ENCODE results near the gene C19orf81. TPM values are rescaled to one million over a fixed set of nuclear protein-coding genes. Genes with fewer than 3 reads are reported as not detected.

C19orf81 gene
- total RNA-seq, 2 donors from 2014 or later: 4.3 to 33.2 TPM

DNA sequence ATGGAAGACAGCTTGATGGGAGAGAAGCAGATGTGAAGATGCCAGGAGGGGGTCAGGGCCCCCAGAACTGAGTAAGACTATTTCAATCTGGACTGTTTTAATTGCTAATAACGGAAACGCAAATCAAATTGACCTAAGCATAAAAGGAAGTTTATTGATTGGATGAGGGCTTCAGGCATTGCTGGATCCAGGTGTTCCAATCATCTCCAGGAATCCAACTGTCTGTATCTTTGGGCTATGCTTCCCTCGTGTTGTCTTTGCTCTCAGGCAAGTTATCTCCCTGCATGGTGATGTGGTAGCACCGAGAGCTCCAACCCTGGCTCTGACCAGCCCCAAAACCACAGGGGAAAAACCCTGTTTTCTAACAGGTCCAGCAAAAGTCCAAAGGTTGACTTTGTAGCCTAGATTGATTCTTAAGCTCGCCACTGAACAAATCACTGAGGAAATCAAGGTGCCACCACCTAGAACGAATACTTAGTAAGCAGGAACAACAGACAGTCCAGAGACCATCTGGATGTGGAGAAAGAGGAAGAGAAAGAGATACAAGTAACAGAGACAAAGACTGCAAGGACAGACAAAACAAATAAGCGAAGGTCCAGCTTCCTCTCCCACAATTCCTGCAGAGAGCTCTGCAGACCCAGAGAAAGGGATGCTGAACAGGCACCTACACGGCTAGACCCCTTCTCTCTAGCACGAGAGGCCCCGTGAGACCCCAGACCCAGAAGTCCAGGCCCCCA, 1.2 kb upstream of the C19orf81 start:
- Histone ChIP-seq H3K4me3 (no peak overlapping the region), H3K9me3 (no peaks in the 10 kb centered on the region), H3K4me1 (replicated peaks) (no peaks in the 10 kb centered on the region), H3K27me3 (replicated peaks; ENCODE audit: insufficient read depth) (no peaks in the 10 kb centered on the region), H3K36me3 (no peaks in the 10 kb centered on the region), H3K27ac (no peak overlapping the region)
- TF ChIP-seq POLR2A (IDR thresholded peaks at IDR 0.05): no peak
- TF ChIP-seq, protein P1, sequence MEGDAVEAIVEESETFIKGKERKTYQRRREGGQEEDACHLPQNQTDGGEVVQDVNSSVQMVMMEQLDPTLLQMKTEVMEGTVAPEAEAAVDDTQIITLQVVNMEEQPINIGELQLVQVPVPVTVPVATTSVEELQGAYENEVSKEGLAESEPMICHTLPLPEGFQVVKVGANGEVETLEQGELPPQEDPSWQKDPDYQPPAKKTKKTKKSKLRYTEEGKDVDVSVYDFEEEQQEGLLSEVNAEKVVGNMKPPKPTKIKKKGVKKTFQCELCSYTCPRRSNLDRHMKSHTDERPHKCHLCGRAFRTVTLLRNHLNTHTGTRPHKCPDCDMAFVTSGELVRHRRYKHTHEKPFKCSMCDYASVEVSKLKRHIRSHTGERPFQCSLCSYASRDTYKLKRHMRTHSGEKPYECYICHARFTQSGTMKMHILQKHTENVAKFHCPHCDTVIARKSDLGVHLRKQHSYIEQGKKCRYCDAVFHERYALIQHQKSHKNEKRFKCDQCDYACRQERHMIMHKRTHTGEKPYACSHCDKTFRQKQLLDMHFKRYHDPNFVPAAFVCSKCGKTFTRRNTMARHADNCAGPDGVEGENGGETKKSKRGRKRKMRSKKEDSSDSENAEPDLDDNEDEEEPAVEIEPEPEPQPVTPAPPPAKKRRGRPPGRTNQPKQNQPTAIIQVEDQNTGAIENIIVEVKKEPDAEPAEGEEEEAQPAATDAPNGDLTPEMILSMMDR (IDR thresholded peaks at IDR 0.05): no peak
- TF ChIP-seq POLR2AphosphoS5 (IDR thresholded peaks at IDR 0.05): no peak
- no peak for DNase-seq (ENCODE audit: low spot score)
- intact Hi-C loops (cut with DNase I): no loop called here
- WGBS: 73% methylated on average over 10 of the region's 10 CpGs

DNA sequence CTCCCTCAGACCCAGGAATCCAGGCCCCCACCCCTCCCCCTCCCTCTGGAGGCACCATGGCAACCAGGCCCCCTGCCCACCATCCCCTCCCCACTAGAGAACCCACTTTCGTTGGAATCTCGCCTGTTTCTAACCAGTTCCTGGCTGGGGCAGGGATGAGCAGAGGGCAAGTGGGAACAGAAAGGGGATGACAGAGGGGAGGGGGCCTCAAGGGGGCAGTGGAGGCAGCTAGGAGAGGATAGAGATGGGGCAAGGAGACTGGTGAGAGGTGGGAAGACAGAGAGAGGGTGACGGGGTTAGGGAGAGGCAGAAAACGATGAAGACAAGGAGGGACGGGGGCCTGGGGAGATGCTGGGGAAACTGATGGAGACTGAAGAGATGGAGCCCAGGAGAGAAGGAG, 586 bp upstream of the C19orf81 start:
- no peaks in the 10 kb centered on the region for H3K9me3 ChIP-seq
- H3K27me3 ChIP-seq (replicated peaks; ENCODE audit: insufficient read depth): no peaks in the 10 kb centered on the region
- TF ChIP-seq, protein P1 (IDR thresholded peaks at IDR 0.05): no peak
- TF ChIP-seq POLR2A (IDR thresholded peaks at IDR 0.05) (no peak), POLR2AphosphoS5 (IDR thresholded peaks at IDR 0.05) (no peak)
- WGBS: 35% methylated on average over 5 of the region's 5 CpGs
- H3K4me1 ChIP-seq (replicated peaks): no peaks in the 10 kb centered on the region
- no peaks in the 10 kb centered on the region for H3K36me3 ChIP-seq
- no peak overlapping the region for H3K4me3 ChIP-seq
- intact Hi-C loops (cut with DNase I): no loop called here
- no peak for DNase-seq (ENCODE audit: low spot score)
- H3K27ac ChIP-seq: no peak overlapping the region

DNA sequence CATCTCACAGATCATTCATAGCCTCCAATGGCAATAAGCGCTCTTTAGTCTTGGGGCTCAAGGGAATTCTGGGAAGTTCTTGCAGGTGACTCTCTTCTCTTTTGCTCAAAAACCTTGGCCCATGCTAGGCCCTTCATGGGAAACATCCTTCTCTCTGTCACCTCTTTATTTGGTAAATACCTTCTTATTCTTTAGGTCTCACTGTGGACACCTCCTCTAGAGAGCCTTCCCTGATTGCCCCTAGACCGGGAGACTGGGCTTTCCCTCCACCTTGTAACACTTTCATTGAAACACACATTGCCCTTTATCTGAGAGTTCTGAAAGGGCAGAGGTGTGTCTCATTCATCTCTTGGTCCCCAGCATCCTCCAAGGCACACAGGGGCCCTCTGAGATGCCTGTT, 1.9 kb downstream of the C19orf81 start:
- Histone ChIP-seq H3K27me3 (replicated peaks; ENCODE audit: insufficient read depth) (no peaks in the 10 kb centered on the region), H3K27ac (no peak overlapping the region), H3K36me3 (no peaks in the 10 kb centered on the region), H3K4me1 (replicated peaks) (no peaks in the 10 kb centered on the region), H3K4me3 (no peak overlapping the region), H3K9me3 (no peaks in the 10 kb centered on the region)
- TF ChIP-seq, protein P1 (IDR thresholded peaks at IDR 0.05): no peak
- TF ChIP-seq POLR2A (IDR thresholded peaks at IDR 0.05): no peak
- no peak for TF ChIP-seq POLR2AphosphoS5 (IDR thresholded peaks at IDR 0.05)
- DNase-seq (ENCODE audit: low spot score): no peak
- 81% methylated on average over 2 of the region's 2 CpGs for WGBS
- intact Hi-C loops (cut with DNase I): no loop called here

DNA sequence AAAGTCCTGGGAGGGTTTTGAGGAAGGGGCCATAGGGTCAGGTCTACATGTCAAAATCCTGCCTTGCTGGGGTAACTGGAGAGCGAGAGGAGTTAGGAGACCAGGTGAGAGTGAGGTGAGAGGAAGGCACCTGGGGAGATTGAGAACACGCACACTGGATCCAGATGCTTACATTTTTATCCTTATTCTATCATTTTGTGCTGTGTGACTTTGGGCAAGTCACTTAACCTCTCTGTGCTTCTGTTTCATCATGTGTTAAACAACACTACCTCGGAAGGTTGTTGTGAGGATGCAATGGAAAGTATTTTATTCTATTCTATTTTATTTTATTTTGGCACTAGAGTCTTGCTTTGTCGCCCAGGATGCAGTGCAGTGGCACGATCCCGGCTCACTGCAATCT, 3.5 kb downstream of the C19orf81 start:
- 91% methylated on average over 6 of the region's 6 CpGs for WGBS

DNA sequence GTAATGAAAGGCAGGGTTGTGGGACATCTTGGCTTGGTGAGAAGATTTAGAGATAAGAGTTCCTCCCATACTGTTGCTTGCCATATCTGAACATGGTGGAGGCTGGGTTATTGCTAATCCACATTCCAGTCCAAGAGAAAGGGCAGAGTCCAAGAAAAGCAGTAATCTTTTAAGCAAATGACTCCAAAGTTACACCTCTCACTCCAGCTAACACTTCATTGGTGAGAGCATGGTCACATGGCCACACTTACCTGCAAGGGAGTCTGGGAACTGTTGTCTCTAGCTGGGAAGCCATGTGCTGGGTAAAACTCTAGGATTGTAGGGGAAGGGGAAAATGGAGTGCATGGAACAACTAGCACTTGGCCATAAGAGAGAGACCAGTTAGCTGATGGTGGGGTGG, 5.6 kb downstream of the C19orf81 start:
- Histone ChIP-seq H3K4me1 (replicated peaks) (no peaks in the 10 kb centered on the region), H3K9me3 (no peaks in the 10 kb centered on the region), H3K4me3 (no peak overlapping the region), H3K36me3 (no peaks in the 10 kb centered on the region), H3K27me3 (replicated peaks; ENCODE audit: insufficient read depth) (no peaks in the 10 kb centered on the region), H3K27ac (no peak overlapping the region)
- intact Hi-C loops (cut with DNase I): no loop called here
- DNase-seq (ENCODE audit: low spot score): no peak
- TF ChIP-seq POLR2AphosphoS5 (IDR thresholded peaks at IDR 0.05) (no peak), POLR2A (IDR thresholded peaks at IDR 0.05) (no peak)
- TF ChIP-seq, protein P1 (IDR thresholded peaks at IDR 0.05): no peak

More for the DNA sequence above, 3.5 kb downstream of the C19orf81 start:
- Histone ChIP-seq H3K4me3 (no peak overlapping the region), H3K4me1 (replicated peaks) (no peaks in the 10 kb centered on the region), H3K27me3 (replicated peaks; ENCODE audit: insufficient read depth) (no peaks in the 10 kb centered on the region), H3K27ac (no peak overlapping the region), H3K36me3 (no peaks in the 10 kb centered on the region), H3K9me3 (no peaks in the 10 kb centered on the region)
- TF ChIP-seq, protein P1 (IDR thresholded peaks at IDR 0.05): no peak
- TF ChIP-seq POLR2A (IDR thresholded peaks at IDR 0.05): no peak
- intact Hi-C loops (cut with DNase I): no loop called here
- no peak for DNase-seq (ENCODE audit: low spot score)

Measured in prostate gland (tissue), 2 donors.